Suprapubic skin (tissue), 4 donors: ENCODE measurements around the gene GCNT4. TPM values are rescaled to one million over a fixed set of nuclear protein-coding genes. Genes with fewer than 3 reads are reported as not detected.

Experiments
- DNase-seq, 2 donors: peaks; one replicate each; pipeline ENCODE4 v3.0.0-alpha.2; 2019; ENCODE audit warnings: low spot score in 2 of 2
- H3K27ac ChIP-seq: fragments of 200-600 bp; sonication (generic); one replicate; pipeline ENCODE4 v1.5.1; 2019
- H3K27me3 ChIP-seq: fragments of 200-600 bp; sonication (generic); one replicate; pipeline ENCODE4 v1.5.1; 2019
- H3K36me3 ChIP-seq: fragments of 200-600 bp; sonication (generic); one replicate; pipeline ENCODE4 v1.5.1; 2019
- H3K4me1 ChIP-seq: fragments of 200-600 bp; sonication (generic); one replicate; pipeline ENCODE4 v1.5.1; 2019
- H3K4me3 ChIP-seq: fragments of 200-600 bp; sonication (generic); one replicate; pipeline ENCODE4 v1.5.1; 2019; ENCODE audit warnings: mild to moderate bottlenecking
- H3K9me3 ChIP-seq: fragments of 200-600 bp; sonication (generic); one replicate; pipeline ENCODE4 v1.5.1; 2019
- CTCF ChIP-seq, 2 donors: fragments of 200-600 bp in 1 of 2; fragments of 450-650 bp in 1 of 2; sonication (generic) in 1 of 2; IDR thresholded peaks; one replicate each; pipeline ENCODE4 v1.5.1; 2016 to 2019; ENCODE audit warnings: antibody characterized with exemption in 2 of 2, mild to moderate bottlenecking in 1 of 2, moderate library complexity in 1 of 2
- EP300 ChIP-seq: sonication (generic); formaldehyde crosslinking; IDR thresholded peaks from one replicate; pipeline ENCODE4 v1.6.1; 2017; ENCODE audit warnings: antibody characterized with exemption
- POLR2A ChIP-seq, 2 donors: fragments of 450-650 bp; IDR thresholded peaks; one replicate each; pipeline ENCODE4 v1.6.1; 2017; ENCODE audit warnings: antibody characterized with exemption in 2 of 2, mild to moderate bottlenecking in 2 of 2, moderate library complexity in 2 of 2
- POLR2AphosphoS5 ChIP-seq, 3 donors: sonication (generic); formaldehyde crosslinking; IDR thresholded peaks; one replicate each; pipeline ENCODE4 v1.6.1; 2017; ENCODE audit warnings: antibody characterized with exemption in 3 of 3
- WGBS: methylation state at CpG from one replicate; pipeline ENCODE4 v1.1.5; 2018; 5-methylcytosine and 5-hydroxymethylcytosine counted together
- total RNA-seq, 4 donors: library from RNA; depleted of rRNA; stranded (reverse); fragments of >200 nt; gene quantifications; one replicate each; pipeline ENCODE4 v1.1.0, GENCODE V29; 2016

GCNT4 gene
- total RNA-seq, 4 donors from 2014 or later: 1.7 to 4.3 (median 3.4) TPM

GRCh38 chr5:75045071-75045470 lies 7.3 kb downstream of the GCNT4 start:
- H3K36me3 ChIP-seq: no peaks in the 10 kb centered on the region

GRCh38 chr5:75044406-75044805 lies 8.0 kb downstream of the GCNT4 start:
- Histone ChIP-seq H3K27me3 (no peaks in the 10 kb centered on the region), H3K27ac (no peak overlapping the region), H3K4me1 (peaks cover 12% of the 10 kb centered on the region), H3K9me3 (no peaks in the 10 kb centered on the region), H3K36me3 (no peaks in the 10 kb centered on the region), H3K4me3 (no peak overlapping the region)
- WGBS: 79% methylated on average over 7 of the region's 7 CpGs
- TF ChIP-seq CTCF (IDR thresholded peaks at IDR 0.05): no peak
- TF ChIP-seq EP300: no peak
- TF ChIP-seq POLR2AphosphoS5 (IDR thresholded peaks at IDR 0.05): no peak
- no peak for TF ChIP-seq POLR2A (IDR thresholded peaks at IDR 0.05)
- DNase-seq: no peak

More at GRCh38 chr5:75045071-75045470, 7.3 kb downstream of the GCNT4 start:
- Histone ChIP-seq H3K27me3 (no peaks in the 10 kb centered on the region), H3K4me3 (no peak overlapping the region), H3K27ac (no peak overlapping the region), H3K4me1 (peaks cover 17% of the 10 kb centered on the region), H3K9me3 (no peaks in the 10 kb centered on the region)
- no peak for TF ChIP-seq POLR2A (IDR thresholded peaks at IDR 0.05)
- no peak for TF ChIP-seq POLR2AphosphoS5 (IDR thresholded peaks at IDR 0.05)
- TF ChIP-seq EP300: no peak
- TF ChIP-seq CTCF (IDR thresholded peaks at IDR 0.05): no peak
- WGBS: 95% methylated on average over 2 of the region's 2 CpGs
- no peak for DNase-seq

GRCh38 chr5:75043633-75044264 lies 8.6 kb downstream of the GCNT4 start:
- no peaks in the 10 kb centered on the region for H3K36me3 ChIP-seq
- H3K4me1 ChIP-seq: peaks cover 6% of the 10 kb centered on the region
- H3K9me3 ChIP-seq: no peaks in the 10 kb centered on the region
- H3K4me3 ChIP-seq: no peak overlapping the region
- WGBS: 85% methylated on average over 7 of the region's 7 CpGs
- DNase-seq: no peak
- H3K27ac ChIP-seq: no peak overlapping the region
- TF ChIP-seq POLR2AphosphoS5 (IDR thresholded peaks at IDR 0.05) (no peak), CTCF (IDR thresholded peaks at IDR 0.05) (no peak), POLR2A (IDR thresholded peaks at IDR 0.05) (no peak), EP300 (no peak)
- no peaks in the 10 kb centered on the region for H3K27me3 ChIP-seq

- Histone ChIP-seq H3K9me3 (no peaks in the 10 kb centered on the region), H3K4me1 (peaks cover 4% of the 10 kb centered on the region), H3K27me3 (no peaks in the 10 kb centered on the region), H3K4me3 (no peak overlapping the region), H3K27ac (no peak overlapping the region), H3K36me3 (no peaks in the 10 kb centered on the region)
- TF ChIP-seq EP300 (no peak), POLR2A (IDR thresholded peaks at IDR 0.05) (no peak), CTCF (IDR thresholded peaks at IDR 0.05) (no peak), POLR2AphosphoS5 (IDR thresholded peaks at IDR 0.05) (no peak)
- DNase-seq: no peak
- WGBS: 83% methylated on average over 1 of the region's 1 CpG
These were observed 9.8 kb downstream of the GCNT4 start for GRCh38 chr5:75042522-75042921.

- Histone ChIP-seq H3K36me3 (no peaks in the 10 kb centered on the region), H3K27ac (no peak overlapping the region), H3K27me3 (no peaks in the 10 kb centered on the region), H3K4me1 (peaks cover 4% of the 10 kb centered on the region), H3K4me3 (no peak overlapping the region), H3K9me3 (no peaks in the 10 kb centered on the region)
- no peak for DNase-seq
- no peak for TF ChIP-seq POLR2AphosphoS5 (IDR thresholded peaks at IDR 0.05)
- TF ChIP-seq CTCF (IDR thresholded peaks at IDR 0.05): no peak
- TF ChIP-seq EP300: no peak
- no peak for TF ChIP-seq POLR2A (IDR thresholded peaks at IDR 0.05)
- WGBS: 74% methylated on average over 4 of the region's 4 CpGs
These were observed 11.4 kb downstream of the GCNT4 start for GRCh38 chr5:75040973-75041372.
